GM23338 (cell line): ENCODE measurements around the gene ZBTB7C. TPM values are rescaled to one million over a fixed set of nuclear protein-coding genes. Genes with fewer than 3 reads are reported as not detected.

Experiments
- ATAC-seq: fragments of 200-7000 bp; cut with Tn5 transposase; 3 replicates; pipeline ENCODE4 v1.9.1; 2020
- DNase-seq: peaks from one replicate; pipeline ENCODE4 v3.0.0-alpha.2; 2015; ENCODE audit warnings: low spot score
- H2AFZ ChIP-seq: fragments of 200-600 bp; sonication (generic); 2 replicates; pipeline ENCODE4 v1.8.0; 2016; ENCODE audit warnings: antibody characterized with exemption, mild to moderate bottlenecking, moderate library complexity
- H3F3A ChIP-seq: fragments of 200-600 bp; sonication (generic); replicated peaks from 2 replicates; pipeline ENCODE4 v1.8.0; 2017; ENCODE audit warnings: antibody characterized with exemption, mixed run types, low read depth
- H3K27ac ChIP-seq: fragments of 200-600 bp; sonication (generic); 2 replicates; pipeline ENCODE4 v1.6.1; 2016; ENCODE audit warnings: low read depth
- H3K27me3 ChIP-seq: fragments of 200-600 bp; sonication (generic); 2 replicates; pipeline ENCODE4 v1.8.0; 2016; ENCODE audit warnings: mild to moderate bottlenecking, mixed run types, moderate library complexity; ENCODE audit not compliant: insufficient read depth
- H3K36me3 ChIP-seq: fragments of 200-600 bp; sonication (generic); 2 replicates; pipeline ENCODE4 v1.8.0; 2016; ENCODE audit warnings: mild to moderate bottlenecking; ENCODE audit not compliant: insufficient read depth
- H3K4me1 ChIP-seq: fragments of 200-600 bp; sonication (generic); 2 replicates; pipeline ENCODE4 v1.8.0; 2016; ENCODE audit warnings: mild to moderate bottlenecking, moderate library complexity; ENCODE audit not compliant: insufficient read depth
- H3K4me2 ChIP-seq: fragments of 200-600 bp; sonication (generic); 2 replicates; pipeline ENCODE4 v1.7.1; 2017; ENCODE audit warnings: mixed run types
- H3K4me3 ChIP-seq: fragments of 200-600 bp; sonication (generic); 2 replicates; pipeline ENCODE4 v1.6.1; 2016; ENCODE audit warnings: mixed run types
- H3K79me2 ChIP-seq: fragments of 200-600 bp; sonication (generic); replicated peaks from 2 replicates; pipeline ENCODE4 v1.8.0; 2017; ENCODE audit warnings: mild to moderate bottlenecking; ENCODE audit not compliant: insufficient read depth
- H3K9me2 ChIP-seq: fragments of 200-600 bp; sonication (generic); 2 replicates; pipeline ENCODE4 v1.8.0; 2017; ENCODE audit not compliant: insufficient read depth
- H4K20me1 ChIP-seq: fragments of 200-600 bp; sonication (generic); replicated peaks from 2 replicates; pipeline ENCODE4 v1.8.0; 2017; ENCODE audit warnings: mild to moderate bottlenecking; ENCODE audit not compliant: insufficient read depth
- H3K27ac Mint-ChIP-seq: 2 replicates; pipeline ENCODE4 v1.8.0; 2020; ENCODE audit warnings: inconsistent platforms, mild to moderate bottlenecking, moderate library complexity, mixed read lengths
- H3K27me3 Mint-ChIP-seq: 3 replicates; pipeline ENCODE4 v1.8.0; 2022; ENCODE audit warnings: low read depth, mild to moderate bottlenecking, moderate library complexity, mixed read lengths, inconsistent platforms; ENCODE audit not compliant: insufficient read depth, poor library complexity
- H3K36me3 Mint-ChIP-seq: 3 replicates; pipeline ENCODE4 v1.8.0; 2021; ENCODE audit warnings: low read depth, mild to moderate bottlenecking, inconsistent platforms, moderate library complexity, mixed read lengths
- H3K4me1 Mint-ChIP-seq: 3 replicates; pipeline ENCODE4 v1.8.0; 2020; ENCODE audit warnings: mild to moderate bottlenecking, inconsistent platforms, mixed read lengths
- H3K4me3 Mint-ChIP-seq: 3 replicates; pipeline ENCODE4 v1.8.0; 2021; ENCODE audit warnings: moderate library complexity, mild to moderate bottlenecking, inconsistent platforms, mixed read lengths
- H3K9me3 Mint-ChIP-seq: 3 replicates; pipeline ENCODE4 v1.8.0; 2020; ENCODE audit warnings: moderate library complexity, mild to moderate bottlenecking, inconsistent platforms, mixed read lengths
- CREB1 ChIP-seq: fragments of 250-450 bp; sonication (Bioruptor Pico); IDR thresholded peaks from 2 replicates; pipeline ENCODE4 v1.5.0; 2020; ENCODE audit warnings: low read depth, mild to moderate bottlenecking, moderate library complexity
- CTCF ChIP-seq, 2 experiments: fragments of 200-600 bp in 1 of 2; sonication (generic) in 1 of 2; conservative IDR thresholded peaks; 2 replicates each; pipeline versions ENCODE4 v1.5.1 to v1.6.1; 2016 to 2017; ENCODE audit warnings: antibody characterized with exemption in 2 of 2, low read depth in 2 of 2, mild to moderate bottlenecking in 2 of 2, moderate library complexity in 1 of 2
- ETS1 ChIP-seq: IDR thresholded peaks from 2 replicates; pipeline ENCODE4 v1.6.1; 2016; ENCODE audit warnings: antibody characterized with exemption
- EZH2phosphoT487 ChIP-seq: fragments of 200-600 bp; sonication (generic); IDR thresholded peaks from one replicate; pipeline ENCODE4 v1.8.1; 2018; ENCODE audit warnings: antibody characterized with exemption; ENCODE audit not compliant: unreplicated experiment
- NANOG ChIP-seq: IDR thresholded peaks from 2 replicates; pipeline ENCODE4 v1.6.1; 2016; ENCODE audit warnings: antibody characterized with exemption, borderline replicate concordance
- POLR2AphosphoS5 ChIP-seq: IDR thresholded peaks from 2 replicates; pipeline ENCODE4 v1.6.1; 2016; ENCODE audit warnings: antibody characterized with exemption, low read depth
- STAT1 ChIP-seq: IDR thresholded peaks from one replicate; pipeline ENCODE4 v1.6.1; 2016; ENCODE audit warnings: antibody characterized with exemption; ENCODE audit not compliant: unreplicated experiment
- ZNF114 ChIP-seq: fragments of 250-450 bp; sonication (Bioruptor Pico); IDR thresholded peaks from 2 replicates; pipeline ENCODE4 v1.5.0; 2020; ENCODE audit warnings: mild to moderate bottlenecking, moderate library complexity
- ZNF331 ChIP-seq: fragments of 250-450 bp; sonication (Bioruptor Pico); IDR thresholded peaks from 2 replicates; pipeline ENCODE4 v1.5.0; 2020; ENCODE audit warnings: low read depth, mild to moderate bottlenecking, moderate library complexity
- polyA plus RNA-seq: library from polyadenylated mRNA; unstranded; fragments of >200 nt; fragmentation: Nextera tagmentation; extraction: Ambion mirVana; gene quantifications from 2 replicates; pipeline ENCODE4 v1.2.1, GENCODE V29; 2016
- total RNA-seq: library from RNA; depleted of rRNA; stranded (reverse); fragments of >200 nt; shearing (Covaris generic); gene quantifications from 2 replicates; pipeline ENCODE4 v1.2.3, GENCODE V29; 2014
- TF ChIP-seq, protein P1 (sequence below): IDR thresholded peaks from one replicate; pipeline ENCODE4 v1.6.1; 2018; ENCODE audit warnings: antibody characterized with exemption; ENCODE audit not compliant: unreplicated experiment

Gene ZBTB7C
- total and polyA plus RNA-seq, 2 experiments from 2014 or later, result 0.03 to 0.14 TPM

DNA sequence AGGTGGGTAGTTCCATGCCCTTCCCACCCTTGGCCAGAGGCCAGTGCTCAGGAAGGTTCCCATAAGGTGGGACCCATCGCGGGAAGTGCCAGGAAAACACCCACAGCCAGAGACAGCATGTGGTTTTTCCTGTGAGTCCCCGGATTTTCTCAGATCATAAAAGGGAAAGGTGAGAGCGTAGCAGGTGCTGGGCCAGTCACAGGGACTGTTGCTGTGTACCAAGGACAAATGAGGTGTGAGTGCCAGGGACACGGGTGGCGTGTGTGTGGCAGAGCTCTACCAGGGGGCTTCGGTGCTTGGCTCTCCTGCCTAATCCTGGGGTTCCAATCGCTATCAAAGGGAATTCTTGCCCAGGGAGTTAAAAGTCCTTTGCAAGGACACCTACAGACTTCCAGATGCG lies 319.2 kb downstream of the ZBTB7C start:
- H2AFZ ChIP-seq, result no peak overlapping the region
- no peak overlapping the region for H3K4me3 Mint-ChIP-seq
- H3K4me1 ChIP-seq, result no peaks in the 10 kb centered on the region
- no peaks in the 10 kb centered on the region; the same call in 2 of the 3 replicates for H3K4me1 Mint-ChIP-seq
- H3K27me3 Mint-ChIP-seq, result peaks cover 1% of the 10 kb centered on the region
- H3K4me3 ChIP-seq, result no peak overlapping the region
- H3K36me3 Mint-ChIP-seq, result no peaks in the 10 kb centered on the region
- H3K9me3 Mint-ChIP-seq, result no peaks in the 10 kb centered on the region
- no peak overlapping the region; the same call in 1 of the 2 replicates for H3K27ac Mint-ChIP-seq
- H4K20me1 ChIP-seq, result no peaks in the 10 kb centered on the region
- no peak overlapping the region for H3K27ac ChIP-seq
- no peaks in the 10 kb centered on the region for H3F3A ChIP-seq
- no peaks in the 10 kb centered on the region for H3K36me3 ChIP-seq
- DNase-seq (no peak), ATAC-seq (no peak)
- no peaks in the 10 kb centered on the region for H3K9me2 ChIP-seq
- H3K79me2 ChIP-seq, result no peaks in the 10 kb centered on the region
- H3K27me3 ChIP-seq, result no peaks in the 10 kb centered on the region
- H3K4me2 ChIP-seq, result no peak overlapping the region
- TF ChIP-seq ZNF114 (CRISPR knock-in tag) (no peak), CTCF (conservative IDR thresholded peaks at IDR 0.05; ENCODE audit: low read depth in 2 of 2) (no peak), EZH2phosphoT487 (no peak), STAT1 (no peak), POLR2AphosphoS5 (no peak), NANOG (no peak), CREB1 (no peak), ETS1 (no peak), ZNF331 (no peak)
- TF ChIP-seq, protein P1, sequence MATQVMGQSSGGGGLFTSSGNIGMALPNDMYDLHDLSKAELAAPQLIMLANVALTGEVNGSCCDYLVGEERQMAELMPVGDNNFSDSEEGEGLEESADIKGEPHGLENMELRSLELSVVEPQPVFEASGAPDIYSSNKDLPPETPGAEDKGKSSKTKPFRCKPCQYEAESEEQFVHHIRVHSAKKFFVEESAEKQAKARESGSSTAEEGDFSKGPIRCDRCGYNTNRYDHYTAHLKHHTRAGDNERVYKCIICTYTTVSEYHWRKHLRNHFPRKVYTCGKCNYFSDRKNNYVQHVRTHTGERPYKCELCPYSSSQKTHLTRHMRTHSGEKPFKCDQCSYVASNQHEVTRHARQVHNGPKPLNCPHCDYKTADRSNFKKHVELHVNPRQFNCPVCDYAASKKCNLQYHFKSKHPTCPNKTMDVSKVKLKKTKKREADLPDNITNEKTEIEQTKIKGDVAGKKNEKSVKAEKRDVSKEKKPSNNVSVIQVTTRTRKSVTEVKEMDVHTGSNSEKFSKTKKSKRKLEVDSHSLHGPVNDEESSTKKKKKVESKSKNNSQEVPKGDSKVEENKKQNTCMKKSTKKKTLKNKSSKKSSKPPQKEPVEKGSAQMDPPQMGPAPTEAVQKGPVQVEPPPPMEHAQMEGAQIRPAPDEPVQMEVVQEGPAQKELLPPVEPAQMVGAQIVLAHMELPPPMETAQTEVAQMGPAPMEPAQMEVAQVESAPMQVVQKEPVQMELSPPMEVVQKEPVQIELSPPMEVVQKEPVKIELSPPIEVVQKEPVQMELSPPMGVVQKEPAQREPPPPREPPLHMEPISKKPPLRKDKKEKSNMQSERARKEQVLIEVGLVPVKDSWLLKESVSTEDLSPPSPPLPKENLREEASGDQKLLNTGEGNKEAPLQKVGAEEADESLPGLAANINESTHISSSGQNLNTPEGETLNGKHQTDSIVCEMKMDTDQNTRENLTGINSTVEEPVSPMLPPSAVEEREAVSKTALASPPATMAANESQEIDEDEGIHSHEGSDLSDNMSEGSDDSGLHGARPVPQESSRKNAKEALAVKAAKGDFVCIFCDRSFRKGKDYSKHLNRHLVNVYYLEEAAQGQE, result no peak
